ENCODE measurements around the gene COTL1.
"Not testable (repeated sequence)": the region's sequence is repeated elsewhere in the genome, so short reads cannot be mapped to it uniquely, and the experiment has no call there.

Gene COTL1

DNA sequence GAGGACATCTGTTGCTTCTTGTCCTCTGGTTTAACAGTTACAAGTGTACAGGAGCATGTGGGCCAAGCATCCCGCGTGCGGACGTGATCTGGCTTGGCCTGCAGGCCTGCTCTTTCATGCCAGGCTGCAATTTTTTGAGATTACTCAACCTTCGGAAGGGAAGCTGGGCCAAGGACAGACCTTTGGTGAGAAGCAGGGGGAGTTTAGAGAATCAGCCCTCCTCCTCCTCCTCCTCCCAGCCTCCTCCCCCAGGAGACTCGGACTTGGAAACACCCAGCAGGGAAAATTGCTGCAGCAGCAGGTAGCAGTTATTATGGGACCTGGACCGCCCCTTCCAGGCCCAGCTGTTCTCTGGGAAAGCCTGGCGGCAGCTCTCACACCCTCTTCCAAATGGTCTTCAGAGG is 25.3 kb upstream of the COTL1 start:
- DNase-seq (ENCODE audit: low spot score): peak; percentile 82

DNA sequence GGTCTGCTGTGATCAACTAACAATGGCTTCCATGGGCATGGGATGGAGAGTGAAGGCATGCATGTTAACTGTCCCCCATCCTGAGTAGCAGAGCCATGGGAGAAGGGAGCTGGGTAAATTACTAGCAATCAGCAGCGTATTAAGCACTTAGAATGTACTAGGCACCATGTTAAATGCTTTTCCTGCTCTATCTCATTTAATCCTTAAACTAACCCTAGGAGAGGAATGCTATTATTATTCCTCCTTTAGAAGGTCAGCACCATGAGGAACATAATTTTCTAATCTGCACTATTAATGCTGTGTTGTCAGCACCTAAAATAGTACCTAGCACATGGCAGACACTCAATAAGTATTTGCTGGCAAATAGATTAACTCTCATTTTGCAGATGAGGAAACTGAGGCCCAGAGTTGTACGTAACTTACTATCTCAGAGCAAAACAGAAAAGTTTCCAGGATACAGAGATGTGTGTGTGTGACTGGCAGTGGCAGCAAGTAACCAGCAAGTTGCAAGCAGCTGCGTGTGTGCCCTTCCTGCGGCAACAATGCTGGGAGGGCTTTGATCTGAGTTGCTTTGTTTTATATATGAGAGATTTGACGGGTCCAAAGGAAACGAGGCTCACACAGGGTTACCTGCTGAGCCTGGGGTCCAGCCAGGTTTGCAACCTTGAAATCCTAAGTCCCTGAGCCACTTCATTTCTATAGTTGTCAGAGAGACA is 23.9 kb upstream of the COTL1 start:
- no peak for DNase-seq (ENCODE audit: low spot score)

DNA sequence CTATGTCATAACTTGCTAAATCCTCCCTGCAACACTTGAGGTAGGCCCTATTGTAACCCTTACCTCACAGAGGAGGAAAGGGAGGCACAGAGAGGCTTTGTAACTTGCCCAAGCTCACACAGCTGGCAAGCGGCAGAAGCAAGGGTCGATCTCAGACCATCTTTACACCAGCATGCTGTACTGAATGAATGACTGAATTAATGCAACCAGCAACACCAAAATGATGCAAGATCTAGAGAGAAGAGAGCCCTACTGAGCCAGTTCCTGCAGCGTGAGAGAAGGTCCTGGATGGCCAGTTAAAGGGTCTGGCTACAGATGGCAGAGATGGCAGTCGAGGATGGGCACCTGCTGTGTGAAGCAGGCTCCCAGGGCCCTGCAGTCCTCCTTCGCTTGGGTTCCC is 22.3 kb upstream of the COTL1 start:
- no peak for DNase-seq (ENCODE audit: low spot score)

DNA sequence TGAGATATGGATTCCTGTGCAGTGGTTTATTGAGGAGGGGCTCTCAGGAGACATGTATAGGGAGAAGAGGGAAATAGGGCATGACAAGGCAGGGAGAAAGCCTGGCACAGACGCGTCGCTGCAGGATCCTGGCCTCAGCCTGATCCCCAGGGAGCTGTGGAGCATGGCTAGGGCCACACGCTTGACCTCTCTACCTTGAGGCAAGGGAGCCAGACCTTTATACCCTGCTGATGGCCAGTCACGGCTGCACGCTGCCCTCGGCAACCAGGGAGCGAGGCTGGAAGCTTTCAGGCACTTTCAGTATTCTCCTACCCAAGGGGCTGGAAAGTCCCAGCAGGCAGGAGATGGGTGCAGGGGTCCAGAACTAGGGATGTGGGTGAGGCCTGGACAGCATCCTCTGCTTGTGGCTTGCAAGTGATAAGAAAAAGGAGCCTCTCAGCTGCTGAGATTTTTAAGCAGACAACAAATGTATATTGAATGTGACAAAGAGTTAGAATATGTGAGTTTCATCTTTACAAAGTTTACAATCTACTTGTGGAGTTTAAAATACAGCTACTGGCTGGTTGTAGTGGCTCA is 20.4 kb upstream of the COTL1 start:
- DNase-seq (ENCODE audit: low spot score): no peak

DNA sequence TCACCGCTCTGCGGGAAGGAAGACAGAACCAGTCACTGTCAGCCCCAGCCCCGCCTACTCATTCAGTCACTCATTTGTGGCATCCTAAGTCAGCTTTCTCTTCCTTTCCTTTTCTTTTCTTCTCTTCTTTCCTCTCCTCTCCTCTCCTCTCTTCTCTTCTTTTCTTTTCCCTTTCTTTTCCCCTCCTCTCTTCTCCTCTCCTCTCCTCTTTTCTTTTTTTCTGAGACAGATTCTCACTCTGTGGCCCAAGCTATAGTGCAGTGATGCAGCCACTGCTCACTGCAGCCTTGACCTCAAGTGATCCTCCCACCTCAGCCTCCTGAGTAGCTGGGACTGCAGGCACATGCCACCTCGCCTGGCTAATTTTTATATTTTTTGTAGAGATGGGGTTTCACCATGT is 19.8 kb upstream of the COTL1 start:
- DNase-seq (ENCODE audit: low spot score): no peak

DNA sequence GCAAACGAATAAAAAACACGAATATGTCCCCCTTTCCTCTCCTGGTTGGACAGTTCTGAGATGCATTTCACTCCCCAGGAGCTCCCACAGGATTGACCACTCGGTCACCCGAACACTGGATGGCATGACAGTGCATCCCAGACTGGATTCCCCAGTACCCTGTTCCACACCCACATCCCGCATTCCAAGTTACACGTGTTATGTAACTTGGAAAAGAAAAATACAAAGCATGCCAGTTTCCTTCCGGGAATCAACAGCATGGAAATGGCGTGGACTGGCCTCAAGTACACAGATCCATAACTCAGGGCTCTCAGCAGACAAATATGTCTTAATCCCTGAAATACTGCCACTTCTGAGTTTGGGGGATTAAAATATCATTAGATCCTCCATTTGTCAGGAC is 17.8 kb upstream of the COTL1 start:
- no peak for DNase-seq (ENCODE audit: low spot score)

- no peak for DNase-seq (ENCODE audit: low spot score)
Observed at GRCh38 chr16:84633622-84634021, 15.7 kb upstream of the COTL1 start.

DNA sequence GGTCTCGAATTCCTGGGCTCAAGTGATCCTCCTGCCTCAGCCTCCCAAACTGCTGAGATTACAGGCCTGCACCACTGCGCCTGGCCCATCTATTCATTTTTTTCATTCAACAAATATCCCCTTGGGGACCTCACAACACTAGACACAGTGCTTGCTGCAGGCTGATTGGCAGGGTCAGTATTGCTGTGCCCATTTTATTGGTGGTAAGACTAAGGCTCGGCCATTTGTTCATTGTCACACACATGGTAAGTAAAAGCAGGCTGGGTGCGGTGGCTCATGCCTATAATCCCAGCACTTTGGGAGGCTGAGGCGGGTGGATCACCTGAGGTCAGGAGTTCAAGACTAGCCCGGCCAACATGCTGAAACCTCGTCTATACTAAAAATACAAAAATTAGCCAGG is 15.0 kb upstream of the COTL1 start:
- not testable (repeated sequence) for DNase-seq (ENCODE audit: low spot score)

GRCh38 chr16:84631886-84632285 is 14.0 kb upstream of the COTL1 start:
- no peak for DNase-seq (ENCODE audit: low spot score)

- DNase-seq (ENCODE audit: low spot score): no peak
Observed at GRCh38 chr16:84631153-84631466, 13.2 kb upstream of the COTL1 start.

DNA sequence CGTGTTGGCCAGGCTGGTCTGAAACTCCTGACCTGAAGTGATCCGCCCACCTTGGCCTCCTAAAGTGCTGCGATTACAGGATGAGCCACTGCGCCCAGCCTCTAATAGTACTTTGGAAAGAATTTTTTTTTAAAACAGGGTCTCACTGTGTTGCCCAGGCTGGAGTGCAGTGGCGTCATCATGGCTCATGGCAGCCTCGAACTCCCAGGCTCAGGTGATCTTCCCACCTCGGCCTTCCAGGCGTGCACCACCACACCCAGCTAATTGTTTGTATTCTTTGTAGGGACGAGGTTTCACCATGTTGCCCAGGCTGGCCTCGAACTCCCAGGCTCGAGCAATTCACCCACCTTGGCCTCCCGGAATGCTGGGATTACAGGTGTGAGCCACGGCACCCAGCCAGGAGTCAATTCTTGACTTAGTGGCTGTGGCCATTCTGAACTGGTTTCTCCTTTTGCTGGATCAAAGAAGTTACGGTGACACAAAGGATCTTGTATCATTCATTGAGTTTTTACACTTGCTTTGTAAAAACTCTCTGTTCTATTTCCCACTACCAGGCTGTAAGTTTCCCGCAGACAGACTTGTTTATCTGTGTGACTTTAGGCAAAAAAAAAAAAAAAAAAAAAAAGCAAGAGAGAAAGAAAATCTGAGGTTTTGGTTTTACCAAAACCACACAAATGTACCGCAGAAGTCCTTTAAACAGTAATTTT is 12.7 kb upstream of the COTL1 start:
- DNase-seq (ENCODE audit: low spot score): no peak

- no peak for DNase-seq (ENCODE audit: low spot score)
Observed at GRCh38 chr16:84630009-84630408, 12.1 kb upstream of the COTL1 start.

DNA sequence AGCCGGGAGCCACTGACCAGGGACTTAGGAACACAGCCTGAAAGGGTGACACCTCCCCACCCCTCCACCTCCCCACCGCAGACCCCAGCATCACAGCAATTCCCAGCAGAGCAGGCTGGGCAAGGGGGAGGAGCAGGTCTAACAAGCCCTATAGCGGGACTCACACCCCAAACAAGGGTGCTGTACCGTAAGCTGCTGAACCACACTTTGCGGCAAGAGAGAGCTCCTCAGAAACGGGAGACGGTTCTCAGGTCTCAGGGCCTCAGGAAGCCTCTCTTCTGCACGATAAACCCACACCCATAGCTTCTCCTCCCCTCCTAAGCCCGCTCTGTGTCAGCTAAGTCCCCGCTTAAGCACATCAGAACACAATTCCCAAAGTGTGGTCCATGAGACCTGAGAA is 11.7 kb upstream of the COTL1 start:
- DNase-seq (ENCODE audit: low spot score): no peak

DNA sequence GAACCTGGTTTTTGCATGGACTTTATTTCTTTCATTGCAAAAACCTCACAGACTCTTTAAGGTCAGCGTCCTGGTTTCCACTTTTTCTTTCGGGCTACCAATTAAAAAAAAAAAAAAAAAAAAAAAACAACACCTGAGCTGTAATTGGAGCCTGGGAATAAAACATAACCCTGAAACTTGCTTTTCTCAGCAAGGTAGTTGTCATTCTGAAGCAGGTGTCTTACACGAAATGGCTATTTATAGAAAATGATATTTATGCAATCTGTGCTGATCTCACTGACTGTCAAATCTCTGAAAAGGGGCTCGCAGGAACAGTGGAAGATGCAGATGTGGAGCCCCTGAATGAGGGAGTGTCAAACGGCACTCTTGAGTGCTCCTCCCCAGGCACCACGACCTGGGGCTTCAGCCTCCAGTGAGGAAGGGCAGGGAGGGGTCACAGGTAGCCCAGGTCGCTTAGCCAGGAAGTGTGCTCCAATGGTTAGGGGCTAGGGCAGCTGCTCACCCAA is 10.4 kb upstream of the COTL1 start:
- DNase-seq (ENCODE audit: low spot score): no peak

GRCh38 chr16:84625556-84625955 is 7.7 kb upstream of the COTL1 start:
- DNase-seq (ENCODE audit: low spot score): no peak

GRCh38 chr16:84620913-84621312 is 3.0 kb upstream of the COTL1 start:
- not testable (repeated sequence) for DNase-seq (ENCODE audit: low spot score)

DNA sequence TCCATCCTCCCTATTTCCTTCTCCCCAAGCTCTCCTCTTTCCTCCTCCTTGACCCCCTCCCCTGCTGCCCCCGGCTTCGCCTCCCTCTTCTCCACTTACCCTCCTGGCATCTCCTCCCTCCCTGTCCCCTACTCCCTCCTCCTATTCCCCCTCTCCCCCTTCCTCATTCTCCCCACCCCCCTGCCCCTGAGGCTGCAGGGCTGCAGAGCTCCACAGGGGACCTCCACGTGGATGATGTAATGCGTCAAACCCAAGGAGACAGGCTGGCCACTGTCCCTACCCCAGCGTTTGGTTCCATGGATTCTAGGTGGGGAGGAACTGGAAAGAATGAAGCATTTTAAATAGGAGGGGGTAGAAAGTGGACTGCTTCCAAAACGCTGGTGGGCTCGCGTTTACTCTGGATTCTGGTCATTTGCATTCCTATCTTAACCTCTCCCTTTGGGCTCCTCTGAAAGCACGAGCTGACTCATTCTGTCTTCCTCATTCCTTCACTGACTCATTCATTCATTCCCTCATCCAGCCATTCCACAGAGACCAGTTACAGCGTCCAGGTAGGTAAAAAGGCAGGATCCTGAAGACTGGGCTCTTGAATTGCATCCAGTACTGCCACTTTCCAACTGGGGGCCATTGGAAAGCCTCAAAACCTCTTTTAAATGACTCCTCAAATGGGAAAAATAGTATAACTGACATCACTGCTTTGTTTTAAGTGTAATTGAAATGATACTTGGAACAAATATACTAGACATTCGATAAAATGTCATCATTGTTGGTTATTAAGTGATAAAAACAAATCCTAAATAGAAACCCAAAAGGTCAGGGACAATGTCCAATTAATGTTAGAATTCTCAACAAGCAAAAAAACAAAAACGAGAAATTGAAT is 943 bp upstream of the COTL1 start:
- DNase-seq (ENCODE audit: low spot score): no peak

DNA sequence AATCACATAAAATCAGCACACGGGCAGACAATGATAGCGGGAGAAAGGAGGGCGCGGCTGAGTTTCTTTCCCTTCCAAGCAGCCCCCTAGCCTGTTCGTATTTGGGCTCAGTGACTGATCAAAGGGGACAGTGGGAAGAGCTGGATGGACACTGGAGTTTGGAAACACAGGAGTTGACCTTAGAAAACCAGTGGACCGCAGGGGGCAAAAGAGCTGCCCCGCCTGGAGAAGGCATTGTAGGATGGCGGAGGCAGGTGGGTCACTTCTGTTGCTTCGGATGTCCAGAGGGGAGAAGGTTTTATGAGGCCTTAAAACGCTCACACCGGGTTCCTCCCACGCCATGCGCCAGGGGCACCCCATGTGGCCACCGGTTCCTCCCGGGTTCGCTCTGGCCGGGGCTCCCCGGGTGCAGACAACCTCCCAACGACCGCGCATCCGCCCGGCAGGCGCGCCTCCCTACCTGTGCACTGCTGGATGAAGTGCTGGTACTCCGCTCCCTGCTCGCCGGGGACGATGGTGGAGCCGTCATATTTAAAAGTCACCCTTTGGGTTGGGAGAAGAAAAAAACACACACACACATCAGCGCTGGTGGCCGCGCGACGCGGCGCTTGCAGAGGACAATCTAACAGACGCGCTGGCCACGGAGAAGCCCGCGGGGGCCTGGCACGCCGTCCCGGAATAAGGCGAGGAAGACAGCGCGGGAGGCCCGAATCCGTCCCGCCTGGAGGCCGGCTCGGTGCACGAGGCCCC is 662 bp downstream of the COTL1 start:
- DNase-seq (ENCODE audit: low spot score): no peak

DNA sequence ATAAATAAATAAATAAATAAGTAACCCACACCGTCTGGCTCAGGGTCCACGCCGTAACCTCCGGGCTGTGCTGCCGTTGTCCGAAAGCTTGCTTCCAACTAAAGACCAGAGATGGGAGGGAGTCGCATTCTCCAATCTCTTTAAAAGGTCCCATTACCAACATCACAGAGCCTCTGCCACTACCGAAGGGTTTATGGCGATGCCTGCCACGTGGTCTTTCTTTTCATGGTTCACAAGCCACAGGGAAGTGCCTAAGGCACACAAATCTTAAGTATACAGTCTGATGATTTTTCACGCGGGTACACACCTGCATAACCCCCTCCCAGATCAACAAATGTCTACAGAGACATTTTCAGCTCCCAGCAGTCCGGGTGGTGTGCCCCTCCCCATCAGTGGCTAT is 1.4 kb downstream of the COTL1 start:
- DNase-seq (ENCODE audit: low spot score): no peak

DNA sequence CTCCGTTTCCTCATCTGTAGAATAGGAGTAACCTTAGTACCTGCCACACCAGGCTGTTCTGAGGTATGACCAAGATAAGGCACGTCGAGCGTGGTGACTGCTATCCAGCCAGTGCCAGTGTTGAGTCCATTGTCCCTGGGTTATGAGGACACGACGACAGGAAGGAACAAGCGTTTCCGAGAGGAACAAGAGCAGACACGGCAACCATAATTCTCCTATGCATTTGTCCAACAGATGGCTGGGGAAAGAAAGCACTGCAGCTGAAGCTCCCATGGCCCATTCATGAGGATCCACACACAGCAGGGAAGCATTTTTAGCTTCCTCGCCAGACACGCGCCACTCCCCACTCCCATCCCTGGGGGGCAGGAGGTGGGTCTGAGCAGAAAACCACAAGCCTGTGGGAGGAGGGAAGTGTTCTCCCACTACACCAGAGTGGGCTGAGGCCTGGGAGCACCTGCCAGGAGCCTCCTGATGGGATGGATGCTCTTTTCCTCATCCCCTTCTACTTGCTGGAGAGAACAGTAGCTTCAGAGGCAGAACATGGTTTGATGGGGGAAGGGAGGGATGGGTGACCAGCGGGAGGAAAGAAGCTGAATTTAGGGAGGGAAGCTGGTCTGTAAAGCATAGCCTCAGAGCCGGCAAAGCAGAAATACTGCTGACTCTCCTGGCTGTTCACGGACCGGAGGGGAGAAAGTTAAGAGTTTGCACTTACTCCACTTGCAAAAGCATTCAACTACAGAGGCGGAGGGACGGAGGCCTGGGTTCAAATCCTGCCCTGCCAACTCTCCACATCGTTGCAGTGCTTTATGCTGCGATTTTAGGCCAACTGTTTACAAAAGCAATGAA is 2.7 kb downstream of the COTL1 start:
- no peak for DNase-seq (ENCODE audit: low spot score)

DNA sequence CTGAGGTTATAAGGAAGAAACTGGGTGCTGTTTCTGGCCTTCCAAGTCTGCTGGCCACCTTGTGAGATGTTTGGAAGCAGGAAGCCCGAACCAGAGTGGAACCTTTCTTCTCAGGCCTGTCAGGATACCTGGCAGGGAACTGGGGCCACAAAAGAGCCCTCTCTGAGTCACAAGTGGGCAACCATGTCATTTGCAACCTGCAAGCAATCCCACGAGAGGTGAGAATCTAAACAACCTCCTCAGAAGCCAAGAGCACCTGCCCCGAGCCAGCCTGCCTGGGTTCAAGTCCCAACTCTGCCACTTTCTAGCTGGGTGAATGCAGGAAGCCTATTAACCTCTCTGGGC is 3.3 kb downstream of the COTL1 start:
- no peak for DNase-seq (ENCODE audit: low spot score)
